ENCODE data around the gene MAPK14. TPM values are rescaled to one million over a fixed set of nuclear protein-coding genes. Genes with fewer than 3 reads are reported as not detected.

MAPK14 gene
- total RNA-seq, 1 experiment from 2014 or later: 60.9 TPM

- CTCF ChIA-PET: no interaction called here
- Mint-ChIP-seq H3K9me3 (ENCODE audit: low read depth, unreplicated experiment) (peaks cover 1% of the 10 kb centered on the region), H3K36me3 (ENCODE audit: insufficient read depth, unreplicated experiment) (peaks cover 40% of the 10 kb centered on the region), H3K27me3 (ENCODE audit: unreplicated experiment) (no peaks in the 10 kb centered on the region), H3K27ac (ENCODE audit: unreplicated experiment) (no peak overlapping the region), H3K4me1 (ENCODE audit: low read depth, unreplicated experiment) (no peaks in the 10 kb centered on the region), H3K4me3 (ENCODE audit: low read depth, unreplicated experiment) (no peak overlapping the region)
- DNase-seq: no peak
- no TSS peak for BruUV-seq (replicated peaks)
- intact Hi-C loops (cut with micrococcal nuclease; ENCODE audit: unreplicated experiment): no loop called here
- TF ChIP-seq CTCF (IDR thresholded peaks at IDR 0.05; ENCODE audit: unreplicated experiment): no peak
Measured at GRCh38 chr6:36141961-36142360, 114.4 kb downstream of the MAPK14 start.

- no peaks in the 10 kb centered on the region for H3K27me3 Mint-ChIP-seq (ENCODE audit: unreplicated experiment)
- H3K36me3 Mint-ChIP-seq (ENCODE audit: insufficient read depth, unreplicated experiment): peaks cover 27% of the 10 kb centered on the region
- H3K27ac Mint-ChIP-seq (ENCODE audit: unreplicated experiment): no peak overlapping the region
- no TSS peak for BruUV-seq (replicated peaks)
- CTCF ChIA-PET: no interaction called here
- intact Hi-C loops (cut with micrococcal nuclease; ENCODE audit: unreplicated experiment): no loop called here
- TF ChIP-seq CTCF (IDR thresholded peaks at IDR 0.05; ENCODE audit: unreplicated experiment): no peak
- peaks cover 10% of the 10 kb centered on the region for H3K9me3 Mint-ChIP-seq (ENCODE audit: low read depth, unreplicated experiment)
- H3K4me1 Mint-ChIP-seq (ENCODE audit: low read depth, unreplicated experiment): no peaks in the 10 kb centered on the region
- DNase-seq: no peak
- H3K4me3 Mint-ChIP-seq (ENCODE audit: low read depth, unreplicated experiment): no peak overlapping the region
Measured at GRCh38 chr6:36142971-36143838, 115.6 kb downstream of the MAPK14 start.

GRCh38 chr6:36145495-36145894, 117.9 kb downstream of the MAPK14 start:
- CTCF ChIA-PET: no interaction called here
- Mint-ChIP-seq H3K4me1 (ENCODE audit: low read depth, unreplicated experiment) (no peaks in the 10 kb centered on the region), H3K36me3 (ENCODE audit: insufficient read depth, unreplicated experiment) (peaks cover 14% of the 10 kb centered on the region), H3K27me3 (ENCODE audit: unreplicated experiment) (no peaks in the 10 kb centered on the region), H3K4me3 (ENCODE audit: low read depth, unreplicated experiment) (no peak overlapping the region), H3K9me3 (ENCODE audit: low read depth, unreplicated experiment) (peaks cover 15% of the 10 kb centered on the region), H3K27ac (ENCODE audit: unreplicated experiment) (no peak overlapping the region)
- BruUV-seq (replicated peaks): no TSS peak
- intact Hi-C loops (cut with micrococcal nuclease; ENCODE audit: unreplicated experiment): no loop called here
- TF ChIP-seq CTCF (IDR thresholded peaks at IDR 0.05; ENCODE audit: unreplicated experiment): no peak
- no peak for DNase-seq

GRCh38 chr6:36147294-36147693, 119.7 kb downstream of the MAPK14 start:
- no TSS peak for BruUV-seq (replicated peaks)
- Mint-ChIP-seq H3K27ac (ENCODE audit: unreplicated experiment) (no peak overlapping the region), H3K27me3 (ENCODE audit: unreplicated experiment) (no peaks in the 10 kb centered on the region), H3K4me1 (ENCODE audit: low read depth, unreplicated experiment) (no peaks in the 10 kb centered on the region), H3K9me3 (ENCODE audit: low read depth, unreplicated experiment) (peaks cover 15% of the 10 kb centered on the region), H3K4me3 (ENCODE audit: low read depth, unreplicated experiment) (no peak overlapping the region), H3K36me3 (ENCODE audit: insufficient read depth, unreplicated experiment) (peaks cover 7% of the 10 kb centered on the region)
- intact Hi-C loops (cut with micrococcal nuclease; ENCODE audit: unreplicated experiment): no loop called here
- CTCF ChIA-PET: no interaction called here
- no peak for DNase-seq
- no peak for TF ChIP-seq CTCF (IDR thresholded peaks at IDR 0.05; ENCODE audit: unreplicated experiment)
